Measurements from ENCODE around the gene TMCC2.

The TMCC2 gene

GRCh38 chr1:205240569-205240968 lies 12.8 kb downstream of the TMCC2 start:
- no peak for DNase-seq (ENCODE audit: low spot score)

- DNase-seq (ENCODE audit: low spot score) = no peak
Observed at GRCh38 chr1:205241366-205242030, 13.8 kb downstream of the TMCC2 start.

GRCh38 chr1:205243350-205244191 lies 15.8 kb downstream of the TMCC2 start:
- DNase-seq (ENCODE audit: low spot score) = no peak

- DNase-seq (ENCODE audit: low spot score) = no peak
Observed at GRCh38 chr1:205244384-205244783, 16.6 kb downstream of the TMCC2 start.

- no peak for DNase-seq (ENCODE audit: low spot score)
Observed at GRCh38 chr1:205245096-205245495, 17.4 kb downstream of the TMCC2 start.

- DNase-seq (ENCODE audit: low spot score) = no peak
Observed at GRCh38 chr1:205246351-205247119, 18.8 kb downstream of the TMCC2 start.

- no peak for DNase-seq (ENCODE audit: low spot score)
Observed at GRCh38 chr1:205247130-205247921, 19.6 kb downstream of the TMCC2 start.

GRCh38 chr1:205248793-205249601 lies 21.3 kb downstream of the TMCC2 start:
- DNase-seq (ENCODE audit: low spot score) = no peak

- DNase-seq (ENCODE audit: low spot score) = no peak
Observed at GRCh38 chr1:205249651-205250050, 21.9 kb downstream of the TMCC2 start.

- no peak for DNase-seq (ENCODE audit: low spot score)
Observed at GRCh38 chr1:205250699-205251098, 23.0 kb downstream of the TMCC2 start.

- no peak for DNase-seq (ENCODE audit: low spot score)
Observed at GRCh38 chr1:205251576-205251975, 23.8 kb downstream of the TMCC2 start.

- DNase-seq (ENCODE audit: low spot score) = peak; percentile 87
Observed at GRCh38 chr1:205255941-205256780, 28.4 kb downstream of the TMCC2 start.

GRCh38 chr1:205256951-205257625 lies 29.3 kb downstream of the TMCC2 start:
- DNase-seq (ENCODE audit: low spot score) = no peak

GRCh38 chr1:205257735-205258134 lies 30.0 kb downstream of the TMCC2 start:
- DNase-seq (ENCODE audit: low spot score) = no peak

GRCh38 chr1:205258261-205258691 lies 30.5 kb downstream of the TMCC2 start:
- DNase-seq (ENCODE audit: low spot score) = no peak

- no peak for DNase-seq (ENCODE audit: low spot score)
Observed at GRCh38 chr1:205258719-205259118, 31.0 kb downstream of the TMCC2 start.

- DNase-seq (ENCODE audit: low spot score) = no peak
Observed at GRCh38 chr1:205259324-205259832, 31.6 kb downstream of the TMCC2 start.

- no peak for DNase-seq (ENCODE audit: low spot score)
Observed at GRCh38 chr1:205259998-205260397, 32.3 kb downstream of the TMCC2 start.
